GM12865 (cell line): Measurements from ENCODE around the gene EXOC1L.

Source experiments
- DNase-seq: peaks from one replicate; pipeline ENCODE4 v3.0.0; 2010; ENCODE audit warnings: low read depth
- H3K4me3 ChIP-seq: 2 replicates; pipeline ENCODE4 v1.5.1; 2011; ENCODE audit warnings: mild to moderate bottlenecking, low read depth, low read length, control low read depth
- CTCF ChIP-seq: IDR thresholded peaks from 2 replicates; pipeline ENCODE4 v1.5.1; 2011; ENCODE audit warnings: low read length, control low read depth, low read depth, inconsistent platforms; ENCODE audit not compliant: insufficient read depth; ENCODE audit errors: missing control alignments

Gene EXOC1L

GRCh38 chr4:55849724-55850123, 30.1 kb downstream of the EXOC1L start:
- no peak overlapping the region for H3K4me3 ChIP-seq
- TF ChIP-seq CTCF: no peak
- DNase-seq: no peak

- DNase-seq: no peak
- H3K4me3 ChIP-seq: no peak overlapping the region
- no peak for TF ChIP-seq CTCF
Measured at GRCh38 chr4:55851885-55852284, 32.3 kb downstream of the EXOC1L start.

- H3K4me3 ChIP-seq: peak within 1 kb of the TSS; percentile 100
- DNase-seq: peak; percentile 96
- no peak for TF ChIP-seq CTCF
Measured at GRCh38 chr4:55853484-55854046, 34.0 kb downstream of the EXOC1L start, which contains the start of gene EXOC1. Gene EXOC1 (plus strand): TSS chr4:55853648. CDS start chr4:55858324, 4,676 bp downstream.

GRCh38 chr4:55854129-55854528, 34.5 kb downstream of the EXOC1L start:
- TF ChIP-seq CTCF: no peak
- peak overlapping the region; percentile 100 for H3K4me3 ChIP-seq
- DNase-seq: peak; percentile 16

- TF ChIP-seq CTCF: no peak
- no peak overlapping the region for H3K4me3 ChIP-seq
- DNase-seq: no peak
Measured at GRCh38 chr4:55857586-55857985, 38.0 kb downstream of the EXOC1L start.

GRCh38 chr4:55859711-55860110, 40.1 kb downstream of the EXOC1L start:
- DNase-seq: no peak
- H3K4me3 ChIP-seq: no peak overlapping the region
- TF ChIP-seq CTCF: no peak

GRCh38 chr4:55864577-55865223, 45.1 kb downstream of the EXOC1L start:
- DNase-seq: no peak
- H3K4me3 ChIP-seq: no peak overlapping the region
- no peak for TF ChIP-seq CTCF
